H9 (cell line): ENCODE results near the gene S100A3. TPM values are rescaled to one million over a fixed set of nuclear protein-coding genes. Genes with fewer than 3 reads are reported as not detected.

ENCODE experiments used
- DNase-seq: peaks from one replicate; pipeline ENCODE4 v3.0.0-alpha.2; 2017
- H2AFZ ChIP-seq: one replicate; pipeline ENCODE4 v1.6.1; 2013; ENCODE audit warnings: mild to moderate bottlenecking, low read length, control low read depth, moderate library complexity
- H2AK5ac ChIP-seq: 2 replicates; pipeline ENCODE4 v1.6.1; 2013; ENCODE audit warnings: low read length, control low read depth, mixed read lengths; ENCODE audit not compliant: insufficient read length
- H2BK120ac ChIP-seq: one replicate; pipeline ENCODE4 v1.6.1; 2013; ENCODE audit warnings: low read depth, mild to moderate bottlenecking, low read length, control low read depth, inconsistent platforms; ENCODE audit not compliant: poor library complexity, severe bottlenecking
- H2BK12ac ChIP-seq: 2 replicates; pipeline ENCODE4 v1.6.1; 2013; ENCODE audit warnings: low read length, control low read depth, mixed read lengths, low read depth; ENCODE audit not compliant: insufficient read length
- H2BK15ac ChIP-seq: 2 replicates; pipeline ENCODE4 v1.6.1; 2013; ENCODE audit warnings: low read depth, low read length, control low read depth
- H2BK20ac ChIP-seq: one replicate; pipeline ENCODE4 v1.6.1; 2013; ENCODE audit warnings: low read depth, mild to moderate bottlenecking, low read length, control low read depth, inconsistent platforms; ENCODE audit not compliant: poor library complexity, severe bottlenecking
- H2BK5ac ChIP-seq: 2 replicates; pipeline ENCODE4 v1.6.1; 2013; ENCODE audit warnings: low read length, control low read depth, mixed read lengths; ENCODE audit not compliant: insufficient read length
- H3K14ac ChIP-seq: 2 replicates; pipeline ENCODE4 v1.6.1; 2013; ENCODE audit warnings: low read length, control low read depth; ENCODE audit not compliant: insufficient read depth
- H3K18ac ChIP-seq: 2 replicates; pipeline ENCODE4 v1.6.1; 2013; ENCODE audit warnings: low read depth, mild to moderate bottlenecking, mixed read lengths, low read length, control low read depth; ENCODE audit not compliant: insufficient read length
- H3K23ac ChIP-seq: 2 replicates; pipeline ENCODE4 v1.6.1; 2013; ENCODE audit warnings: low read length, control low read depth, mixed read lengths, low read depth; ENCODE audit not compliant: insufficient read length
- H3K23me2 ChIP-seq: 2 replicates; pipeline ENCODE4 v1.6.1; 2013; ENCODE audit warnings: low read depth, mild to moderate bottlenecking, mixed read lengths, low read length, control low read depth; ENCODE audit not compliant: insufficient read length, poor library complexity, severe bottlenecking
- H3K27ac ChIP-seq: 2 replicates; pipeline ENCODE4 v1.5.1; 2013; ENCODE audit warnings: low read length, control low read depth, mixed read lengths, low read depth; ENCODE audit not compliant: insufficient read length
- H3K27me3 ChIP-seq: 2 replicates; pipeline ENCODE4 v1.6.1; 2013; ENCODE audit warnings: low read length, control low read depth, inconsistent platforms; ENCODE audit not compliant: insufficient read depth
- H3K4ac ChIP-seq: 2 replicates; pipeline ENCODE4 v1.6.1; 2013; ENCODE audit warnings: low read depth, mild to moderate bottlenecking, control low read depth, inconsistent platforms, low read length, moderate library complexity
- H3K4me1 ChIP-seq: 2 replicates; pipeline ENCODE4 v1.6.1; 2013; ENCODE audit warnings: low read length, control low read depth, inconsistent platforms; ENCODE audit not compliant: insufficient read depth
- H3K4me2 ChIP-seq: 2 replicates; pipeline ENCODE4 v1.6.1; 2013; ENCODE audit warnings: low read length, control low read depth, mixed read lengths; ENCODE audit not compliant: insufficient read length, insufficient read depth
- H3K56ac ChIP-seq: 2 replicates; pipeline ENCODE4 v1.6.1; 2013; ENCODE audit warnings: low read depth, mild to moderate bottlenecking, mixed read lengths, low read length, control low read depth; ENCODE audit not compliant: insufficient read length
- H3K79me1 ChIP-seq: 2 replicates; pipeline ENCODE4 v1.6.1; 2013; ENCODE audit warnings: low read depth, mild to moderate bottlenecking, moderate library complexity, low read length, control low read depth, inconsistent platforms; ENCODE audit not compliant: insufficient read depth, poor library complexity, severe bottlenecking
- H3K79me2 ChIP-seq: 2 replicates; pipeline ENCODE4 v1.6.1; 2013; ENCODE audit warnings: low read length, control low read depth, inconsistent platforms; ENCODE audit not compliant: insufficient read depth
- H3K9ac ChIP-seq: 2 replicates; pipeline ENCODE4 v1.6.1; 2013; ENCODE audit warnings: low read length, control low read depth, mixed read lengths; ENCODE audit not compliant: insufficient read length; ENCODE audit errors: extremely low read depth
- H3K9me3 ChIP-seq: one replicate; pipeline ENCODE4 v1.6.1; 2013; ENCODE audit warnings: low read depth, low read length, inconsistent platforms; ENCODE audit not compliant: control insufficient read depth
- H3T11ph ChIP-seq: one replicate; pipeline ENCODE4 v1.6.1; 2013; ENCODE audit warnings: mild to moderate bottlenecking, low read length, control low read depth, inconsistent platforms
- H4K20me1 ChIP-seq: one replicate; pipeline ENCODE4 v1.6.1; 2013; ENCODE audit not compliant: control insufficient read depth, insufficient read length, insufficient read depth
- H4K5ac ChIP-seq: 2 replicates; pipeline ENCODE4 v1.6.1; 2013; ENCODE audit warnings: low read depth, mild to moderate bottlenecking, mixed read lengths, low read length, control low read depth; ENCODE audit not compliant: insufficient read length
- H4K8ac ChIP-seq: replicated peaks from 2 replicates; pipeline ENCODE4 v1.6.1; 2013; ENCODE audit warnings: low read length, control low read depth, mixed read lengths, low read depth; ENCODE audit not compliant: insufficient read length
- H4K91ac ChIP-seq: 2 replicates; pipeline ENCODE4 v1.6.1; 2013; ENCODE audit warnings: low read depth, mild to moderate bottlenecking, moderate library complexity, mixed read lengths, low read length, control low read depth; ENCODE audit not compliant: insufficient read length
- H3K27ac Mint-ChIP-seq, 3 experiments: 2 replicates in 2 of 3; 3 replicates in 1 of 3; pipeline ENCODE4 v1.8.0; 2020 to 2021; ENCODE audit warnings: mixed read lengths in 3 of 3, mild to moderate bottlenecking in 1 of 3, moderate library complexity in 1 of 3
- H3K27me3 Mint-ChIP-seq: 2 replicates; pipeline ENCODE4 v1.8.0; 2021; ENCODE audit warnings: low read depth, mild to moderate bottlenecking, moderate library complexity, mixed read lengths
- H3K36me3 Mint-ChIP-seq, 3 experiments: 2 replicates in 2 of 3; 3 replicates in 1 of 3; pipeline ENCODE4 v1.8.0; 2020 to 2021; ENCODE audit warnings: low read depth in 3 of 3, mixed read lengths in 3 of 3; ENCODE audit not compliant: insufficient read depth in 1 of 3
- H3K4me1 Mint-ChIP-seq, 2 experiments: 2 replicates each; pipeline ENCODE4 v1.8.0; 2020; ENCODE audit warnings: mixed read lengths in 2 of 2
- H3K4me3 Mint-ChIP-seq, 2 experiments: 2 replicates in 1 of 2; 3 replicates in 1 of 2; pipeline ENCODE4 v1.8.0; 2020 to 2021; ENCODE audit warnings: mild to moderate bottlenecking in 2 of 2, mixed read lengths in 2 of 2, moderate library complexity in 1 of 2
- H3K9me3 Mint-ChIP-seq, 2 experiments: 2 replicates in 1 of 2; 3 replicates in 1 of 2; pipeline ENCODE4 v1.8.0; 2020; ENCODE audit warnings: mild to moderate bottlenecking in 2 of 2, mixed read lengths in 2 of 2, moderate library complexity in 1 of 2
- WGBS: extraction: QIAGEN DNeasy Blood & Tissue Kit; methylation state at CpG from one replicate; pipeline ENCODE4 v1.1.7; 2013; ENCODE audit warnings: missing lambda C conversion rate, low lambda C conversion rate, mixed read lengths; ENCODE audit not compliant: insufficient read length; ENCODE audit errors: extremely low coverage; 5-methylcytosine and 5-hydroxymethylcytosine counted together
- total RNA-seq: library from RNA; stranded (reverse); gene quantifications from 2 replicates; pipeline ENCODE4 v1.2.1, GENCODE V29; 2021
- TF ChIP-seq, protein P1 (sequence below): fragments of 200-600 bp; sonication (generic); conservative IDR thresholded peaks from 3 replicates; pipeline ENCODE4 v1.8.0; 2021; ENCODE audit warnings: antibody characterized with exemption, mild to moderate bottlenecking

The S100A3 gene
- total RNA-seq, 1 experiment from 2014 or later = not detected

DNA sequence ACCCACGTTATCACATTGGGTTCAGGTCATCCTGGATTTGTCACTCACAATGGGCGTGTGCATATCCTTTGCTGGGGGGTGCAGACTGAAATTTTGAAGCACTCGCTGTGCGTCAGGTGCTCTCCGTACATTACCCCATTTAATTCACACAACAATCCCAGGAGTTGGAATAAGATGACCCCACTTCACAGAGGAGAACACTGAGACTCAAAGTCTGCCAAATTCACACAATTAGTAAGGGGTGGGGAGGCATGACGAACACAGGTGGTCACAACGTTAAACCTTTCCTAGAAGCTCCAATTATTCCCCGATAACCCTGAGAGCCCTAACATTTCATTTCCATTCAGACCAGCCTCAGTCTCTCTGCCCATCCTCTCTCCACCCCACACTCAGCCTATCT is 20.4 kb upstream of the S100A3 start:
- Histone ChIP-seq H3K18ac (no peak overlapping the region), H3K27me3 (no peaks in the 10 kb centered on the region), H3K4ac (no peak overlapping the region), H3K9ac (no peak overlapping the region), H2BK15ac (no peak overlapping the region), H2BK12ac (no peak overlapping the region), H3K4me1 (peaks cover 7% of the 10 kb centered on the region; the same call in 1 of the 2 replicates), H2BK120ac (no peak overlapping the region), H3K9me3 (no peaks in the 10 kb centered on the region), H3T11ph (no peak overlapping the region), H2BK20ac (no peak overlapping the region), H3K4me2 (no peak overlapping the region), H3K79me2 (no peaks in the 10 kb centered on the region), H3K23me2 (no peaks in the 10 kb centered on the region), H4K8ac (no peak overlapping the region), H2AK5ac (no peak overlapping the region), H4K91ac (no peak overlapping the region), H3K14ac (no peak overlapping the region), H2BK5ac (no peak overlapping the region), H3K27ac (no peak overlapping the region), H4K5ac (no peak overlapping the region), H3K56ac (no peak overlapping the region), H4K20me1 (peaks cover 3% of the 10 kb centered on the region), H3K23ac (no peak overlapping the region), H3K79me1 (no peaks in the 10 kb centered on the region), H2AFZ (no peak overlapping the region)
- DNase-seq = no peak
- Mint-ChIP-seq H3K9me3 (peaks cover 7 to 9% of the 10 kb centered on the region in 2 experiments; a peak in 3 of 5 replicates), H3K27ac (no peak overlapping the region; a peak in 1 of 7 replicates), H3K27me3 (peaks cover 15% of the 10 kb centered on the region), H3K4me3 (no peak overlapping the region), H3K4me1 (peaks cover 33 to 35% of the 10 kb centered on the region in 2 experiments), H3K36me3 (peaks cover 0 to 1% (median 0%) of the 10 kb centered on the region in 3 experiments; a peak in 1 of 7 replicates)
- TF ChIP-seq, protein P1, sequence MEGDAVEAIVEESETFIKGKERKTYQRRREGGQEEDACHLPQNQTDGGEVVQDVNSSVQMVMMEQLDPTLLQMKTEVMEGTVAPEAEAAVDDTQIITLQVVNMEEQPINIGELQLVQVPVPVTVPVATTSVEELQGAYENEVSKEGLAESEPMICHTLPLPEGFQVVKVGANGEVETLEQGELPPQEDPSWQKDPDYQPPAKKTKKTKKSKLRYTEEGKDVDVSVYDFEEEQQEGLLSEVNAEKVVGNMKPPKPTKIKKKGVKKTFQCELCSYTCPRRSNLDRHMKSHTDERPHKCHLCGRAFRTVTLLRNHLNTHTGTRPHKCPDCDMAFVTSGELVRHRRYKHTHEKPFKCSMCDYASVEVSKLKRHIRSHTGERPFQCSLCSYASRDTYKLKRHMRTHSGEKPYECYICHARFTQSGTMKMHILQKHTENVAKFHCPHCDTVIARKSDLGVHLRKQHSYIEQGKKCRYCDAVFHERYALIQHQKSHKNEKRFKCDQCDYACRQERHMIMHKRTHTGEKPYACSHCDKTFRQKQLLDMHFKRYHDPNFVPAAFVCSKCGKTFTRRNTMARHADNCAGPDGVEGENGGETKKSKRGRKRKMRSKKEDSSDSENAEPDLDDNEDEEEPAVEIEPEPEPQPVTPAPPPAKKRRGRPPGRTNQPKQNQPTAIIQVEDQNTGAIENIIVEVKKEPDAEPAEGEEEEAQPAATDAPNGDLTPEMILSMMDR = no peak
- WGBS = no CpG with 5 or more reads among the region's 8 CpGs
